HG02610 (cell line): ENCODE measurements around the gene ANTXR1.
"Not testable (repeated sequence)": the region's sequence is repeated elsewhere in the genome, so short reads cannot be mapped to it uniquely, and the experiment has no call there.

Experiments used
- ATAC-seq: cut with Tn5 transposase; IDR thresholded peaks from one replicate; pipeline ENCODE4 v1.9.1; 2021; ENCODE audit warnings: mild to moderate bottlenecking, moderate library complexity; ENCODE audit not compliant: unreplicated experiment

The ANTXR1 gene

GRCh38 chr2:69159986-69160385 is 147.0 kb downstream of the ANTXR1 start:
- ATAC-seq, result no peak

- ATAC-seq, result no peak
Observed at GRCh38 chr2:69162057-69162456, 149.1 kb downstream of the ANTXR1 start.

GRCh38 chr2:69163109-69163508 is 150.1 kb downstream of the ANTXR1 start:
- peak; percentile 41 for ATAC-seq

GRCh38 chr2:69163556-69163955 is 150.6 kb downstream of the ANTXR1 start:
- no peak for ATAC-seq

GRCh38 chr2:69164061-69164778 is 151.2 kb downstream of the ANTXR1 start:
- no peak for ATAC-seq

- ATAC-seq, result no peak
Observed at GRCh38 chr2:69165091-69165880, 152.3 kb downstream of the ANTXR1 start.

- ATAC-seq, result no peak
Observed at GRCh38 chr2:69166465-69166811, 153.5 kb downstream of the ANTXR1 start.

GRCh38 chr2:69166812-69167468 is 154.0 kb downstream of the ANTXR1 start:
- ATAC-seq, result no peak

- no peak for ATAC-seq
Observed at GRCh38 chr2:69167469-69167822, 154.5 kb downstream of the ANTXR1 start.

GRCh38 chr2:69168144-69168813 is 155.3 kb downstream of the ANTXR1 start:
- ATAC-seq, result no peak

GRCh38 chr2:69168950-69169654 is 156.1 kb downstream of the ANTXR1 start:
- no peak for ATAC-seq

GRCh38 chr2:69169655-69170389 is 156.8 kb downstream of the ANTXR1 start:
- no peak for ATAC-seq

GRCh38 chr2:69170661-69171060 is 157.7 kb downstream of the ANTXR1 start:
- no peak for ATAC-seq

GRCh38 chr2:69171116-69171896 is 158.3 kb downstream of the ANTXR1 start:
- ATAC-seq, result no peak

GRCh38 chr2:69171897-69172525 is 159.0 kb downstream of the ANTXR1 start:
- no peak for ATAC-seq

- no peak for ATAC-seq
Observed at GRCh38 chr2:69173706-69174105, 160.7 kb downstream of the ANTXR1 start.

GRCh38 chr2:69174211-69174610 is 161.2 kb downstream of the ANTXR1 start:
- not testable (repeated sequence) for ATAC-seq

GRCh38 chr2:69175790-69176715 is 163.1 kb downstream of the ANTXR1 start:
- ATAC-seq, result no peak
